ENCODE results near the gene ATG16L2. TPM values are rescaled to one million over a fixed set of nuclear protein-coding genes. Genes with fewer than 3 reads are reported as not detected.
"Not testable (repeated sequence)": the region's sequence is repeated elsewhere in the genome, so short reads cannot be mapped to it uniquely, and the experiment has no call there.

Gene ATG16L2
- total and polyA plus RNA-seq, 4 experiments from 2014 or later = 13.2 to 202 (median 109) TPM

DNA sequence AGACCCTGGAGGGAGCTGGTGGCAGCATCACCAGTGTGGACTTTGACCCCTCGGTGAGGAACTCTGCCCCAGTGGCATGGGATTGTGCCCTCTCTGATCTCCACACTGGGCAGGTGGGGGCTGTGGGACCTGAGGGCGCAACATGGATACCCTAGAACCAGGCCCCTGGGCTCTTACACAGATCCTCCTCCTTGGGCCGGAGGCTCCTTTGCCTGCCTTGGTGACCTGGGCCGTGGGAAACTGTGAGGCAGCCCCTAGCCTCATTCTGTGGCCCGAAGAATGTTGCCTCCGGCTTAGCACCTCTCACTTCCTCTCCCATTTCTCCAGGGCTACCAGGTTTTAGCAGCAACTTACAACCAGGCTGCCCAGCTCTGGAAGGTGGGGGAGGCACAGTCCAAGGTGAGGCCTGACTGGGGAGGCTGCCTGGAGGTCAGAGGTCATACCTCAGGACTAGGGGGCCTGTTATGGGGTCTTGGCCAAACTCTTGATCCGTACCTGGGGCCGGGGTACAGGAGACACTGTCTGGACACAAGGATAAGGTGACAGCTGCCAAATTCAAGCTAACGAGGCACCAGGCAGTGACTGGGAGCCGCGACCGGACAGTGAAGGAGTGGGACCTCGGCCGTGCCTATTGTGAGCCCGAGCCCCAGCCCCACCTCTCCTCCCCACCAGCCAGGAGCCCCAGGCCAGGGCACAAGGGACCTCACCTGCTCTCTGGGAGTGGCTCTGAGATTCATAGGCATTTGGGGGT, 12.2 kb downstream of the ATG16L2 start:
- no peak overlapping the region for H3K4me3 Mint-ChIP-seq
- H3K4me1 Mint-ChIP-seq = peaks cover 0 to 12% (median 4%) of the 10 kb centered on the region in 4 donors
- no peaks in the 10 kb centered on the region for H3K27me3 Mint-ChIP-seq
- POLR2A ChIA-PET (ENCODE audit: partially characterized antibody) = interaction anchor here (0.6 to 1.5 kb wide), 3 partner anchors 11 to 101 kb away, joined by 3 to 4 read pairs (median 4); partner anchors contain the start of gene ATG16L2
- intact Hi-C loops (cut with micrococcal nuclease) = no loop called here
- H3K9me3 Mint-ChIP-seq = peaks cover 0 to 2% (median 0%) of the 10 kb centered on the region in 8 donors
- H3K36me3 Mint-ChIP-seq = peaks cover 12 to 52% of the 10 kb centered on the region in 2 donors
- Histone ChIP-seq H3K4me3 (ENCODE audit: low read length in 2 of 2) (no peak overlapping the region), H3K4me1 (ENCODE audit: insufficient read depth, low read length) (peaks cover 5% of the 10 kb centered on the region), H3K9me3 (ENCODE audit: control insufficient read depth in 1 of 2, low read length in 2 of 2) (no peaks in the 10 kb centered on the region), H3K27me3 (ENCODE audit: insufficient read depth, low read length) (no peaks in the 10 kb centered on the region), H3K36me3 (ENCODE audit: insufficient read depth, low read length) (peaks cover 28% of the 10 kb centered on the region), H3K27ac (ENCODE audit: low read depth, low read length) (no peak overlapping the region)
- no peak for DNase-seq
- CTCF ChIA-PET (ENCODE audit: partially characterized antibody) = interaction anchor here (0.8 to 3.9 kb wide), 2 partner anchors 352 kb away, joined by 4 to 26 read pairs; no protein-coding TSS in a partner anchor
- peak overlapping the region in 2 of 7 donors; percentile 36 to 70 for H3K27ac Mint-ChIP-seq

DNA sequence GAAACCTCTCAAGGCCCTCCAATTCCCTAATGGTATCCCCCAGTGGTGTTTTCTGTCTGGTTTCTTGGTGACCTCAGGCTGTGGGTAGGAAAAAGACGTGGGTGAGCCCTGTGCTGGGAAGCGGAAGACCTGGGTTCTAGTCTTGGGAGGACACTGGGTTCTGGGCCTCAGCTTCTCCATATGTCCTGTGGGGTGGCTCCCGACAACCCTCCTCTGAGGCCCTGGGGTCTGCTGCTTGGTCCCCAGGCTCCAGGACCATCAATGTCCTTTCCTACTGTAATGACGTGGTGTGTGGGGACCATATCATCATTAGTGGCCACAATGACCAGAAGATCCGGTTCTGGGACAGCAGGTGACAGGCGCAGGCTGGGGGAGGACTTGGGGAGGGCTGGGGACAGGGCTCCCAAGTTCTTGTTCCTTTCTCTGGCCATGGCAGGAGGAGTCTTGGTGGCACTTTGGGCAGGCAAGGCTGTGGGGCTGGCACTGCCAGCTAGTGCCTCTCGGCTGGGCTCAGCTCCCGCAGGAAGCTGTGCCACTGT, 12.8 kb downstream of the ATG16L2 start:
- Histone ChIP-seq H3K4me3 (ENCODE audit: low read length in 2 of 2) (no peak overlapping the region), H3K4me1 (ENCODE audit: insufficient read depth, low read length) (no peaks in the 10 kb centered on the region), H3K27ac (ENCODE audit: low read depth, low read length) (no peak overlapping the region), H3K36me3 (ENCODE audit: insufficient read depth, low read length) (peaks cover 28% of the 10 kb centered on the region), H3K9me3 (ENCODE audit: control insufficient read depth in 1 of 2, low read length in 2 of 2) (no peaks in the 10 kb centered on the region), H3K27me3 (ENCODE audit: insufficient read depth, low read length) (no peaks in the 10 kb centered on the region)
- Mint-ChIP-seq H3K9me3 (peaks cover 0 to 2% (median 0%) of the 10 kb centered on the region in 8 donors), H3K27me3 (no peaks in the 10 kb centered on the region), H3K27ac (peak overlapping the region in 6 of 7 donors; percentile 25 to 78 (median 66)), H3K4me1 (peaks cover 0 to 16% (median 7%) of the 10 kb centered on the region in 4 donors), H3K4me3 (no peak overlapping the region), H3K36me3 (peaks cover 12 to 55% of the 10 kb centered on the region in 2 donors)
- POLR2A ChIA-PET (ENCODE audit: partially characterized antibody) = interaction anchor here (0.6 to 2.0 kb wide), 4 partner anchors 11 to 316 kb away, joined by 3 to 8 read pairs (median 4); partner anchors contain the start of genes ATG16L2 and FCHSD2
- no peak for DNase-seq
- intact Hi-C loops (cut with micrococcal nuclease) = no loop called here
- CTCF ChIA-PET (ENCODE audit: partially characterized antibody) = interaction anchor here (1.7 to 3.9 kb wide), 2 partner anchors 8 to 351 kb away, joined by 5 to 26 read pairs; no protein-coding TSS in a partner anchor

DNA sequence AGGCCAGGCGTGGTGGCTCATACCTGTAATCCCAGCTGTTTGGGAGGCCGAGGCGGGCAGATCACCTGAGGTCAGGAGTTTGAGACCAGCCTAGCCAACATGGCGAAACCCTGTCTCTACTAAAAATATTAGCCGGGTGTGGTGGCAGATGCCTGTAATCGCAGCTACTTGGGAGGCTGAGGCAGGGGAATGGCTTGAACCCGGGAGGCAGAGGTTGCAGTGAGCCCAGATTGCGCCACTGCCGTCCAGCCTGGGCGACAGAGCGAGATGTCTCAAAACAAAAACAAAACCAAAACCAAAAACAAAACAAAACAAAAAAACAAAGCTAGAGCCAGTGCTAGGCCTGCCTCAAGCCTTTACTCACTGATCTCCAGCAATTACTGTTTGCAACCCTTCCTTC, 13.4 kb downstream of the ATG16L2 start:
- intact Hi-C loops (cut with micrococcal nuclease); H3K27me3 Mint-ChIP-seq; H3K27me3 ChIP-seq (ENCODE audit: insufficient read depth, low read length); DNase-seq; H3K9me3 ChIP-seq (ENCODE audit: control insufficient read depth in 1 of 2, low read length in 2 of 2); H3K4me1 ChIP-seq (ENCODE audit: insufficient read depth, low read length); H3K4me3 ChIP-seq (ENCODE audit: low read length in 2 of 2); H3K9me3 Mint-ChIP-seq: not testable (repeated sequence)
- Mint-ChIP-seq H3K36me3 (peaks cover 12 to 53% of the 10 kb centered on the region in 2 donors), H3K4me1 (peaks cover 0 to 16% (median 7%) of the 10 kb centered on the region in 4 donors), H3K27ac (peak overlapping the region; percentile 38 to 89 (median 78)), H3K4me3 (peak overlapping the region in 1 of 8 donors; percentile 57)
- Histone ChIP-seq H3K27ac (ENCODE audit: low read depth, low read length) (peak overlapping the region; percentile 20), H3K36me3 (ENCODE audit: insufficient read depth, low read length) (peaks cover 28% of the 10 kb centered on the region)
- ChIA-PET POLR2A (ENCODE audit: partially characterized antibody) (interaction anchor here (0.8 to 2.0 kb wide), 4 partner anchors 11 to 315 kb away, joined by 4 to 8 read pairs (median 4); partner anchors contain the start of gene FCHSD2), CTCF (ENCODE audit: partially characterized antibody) (interaction anchor here (0.7 to 4.6 kb wide), 4 partner anchors 9 to 350 kb away, joined by 3 to 26 read pairs (median 13); no protein-coding TSS in a partner anchor)

DNA sequence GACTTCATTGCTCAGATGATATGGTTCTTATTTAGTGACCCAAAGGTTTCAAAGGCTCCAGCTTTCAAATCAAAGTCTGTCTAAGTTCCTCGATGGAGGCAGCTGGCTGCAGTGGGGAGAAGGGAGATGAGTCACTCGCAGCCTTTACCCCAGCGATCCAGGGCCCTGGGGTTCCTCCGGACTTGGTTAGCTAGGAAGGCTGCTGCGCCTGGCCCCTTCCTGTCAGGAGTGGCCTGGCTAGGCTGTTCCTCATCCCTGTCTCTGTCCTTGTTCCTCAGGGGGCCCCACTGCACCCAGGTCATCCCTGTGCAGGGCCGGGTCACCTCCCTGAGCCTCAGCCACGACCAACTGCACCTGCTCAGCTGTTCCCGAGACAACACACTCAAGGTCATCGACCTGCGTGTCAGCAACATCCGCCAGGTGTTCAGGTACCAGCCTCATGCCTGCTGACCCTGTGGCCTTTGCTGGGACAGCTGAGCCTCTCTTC, 13.9 kb downstream of the ATG16L2 start:
- Mint-ChIP-seq H3K27me3 (no peaks in the 10 kb centered on the region), H3K4me3 (peak overlapping the region in 1 of 8 donors; percentile 57), H3K27ac (peak overlapping the region; percentile 38 to 89 (median 78)), H3K9me3 (peaks cover 0 to 2% (median 0%) of the 10 kb centered on the region in 8 donors), H3K4me1 (peaks cover 0 to 16% (median 8%) of the 10 kb centered on the region in 4 donors), H3K36me3 (peaks cover 12 to 52% of the 10 kb centered on the region in 2 donors)
- Histone ChIP-seq H3K4me3 (ENCODE audit: low read length in 2 of 2) (no peak overlapping the region), H3K4me1 (ENCODE audit: insufficient read depth, low read length) (no peaks in the 10 kb centered on the region), H3K9me3 (ENCODE audit: control insufficient read depth in 1 of 2, low read length in 2 of 2) (no peaks in the 10 kb centered on the region), H3K36me3 (ENCODE audit: insufficient read depth, low read length) (peaks cover 25% of the 10 kb centered on the region), H3K27me3 (ENCODE audit: insufficient read depth, low read length) (no peaks in the 10 kb centered on the region), H3K27ac (ENCODE audit: low read depth, low read length) (peak overlapping the region; percentile 20)
- CTCF ChIA-PET (ENCODE audit: partially characterized antibody) = interaction anchor here (0.7 to 4.6 kb wide), 4 partner anchors 9 to 350 kb away, joined by 3 to 26 read pairs (median 13); no protein-coding TSS in a partner anchor
- intact Hi-C loops (cut with micrococcal nuclease) = no loop called here
- POLR2A ChIA-PET (ENCODE audit: partially characterized antibody) = interaction anchor here (0.8 to 2.0 kb wide), 3 partner anchors 10 to 315 kb away, joined by 4 to 8 read pairs (median 4); partner anchors contain the start of gene FCHSD2
- no peak for DNase-seq

DNA sequence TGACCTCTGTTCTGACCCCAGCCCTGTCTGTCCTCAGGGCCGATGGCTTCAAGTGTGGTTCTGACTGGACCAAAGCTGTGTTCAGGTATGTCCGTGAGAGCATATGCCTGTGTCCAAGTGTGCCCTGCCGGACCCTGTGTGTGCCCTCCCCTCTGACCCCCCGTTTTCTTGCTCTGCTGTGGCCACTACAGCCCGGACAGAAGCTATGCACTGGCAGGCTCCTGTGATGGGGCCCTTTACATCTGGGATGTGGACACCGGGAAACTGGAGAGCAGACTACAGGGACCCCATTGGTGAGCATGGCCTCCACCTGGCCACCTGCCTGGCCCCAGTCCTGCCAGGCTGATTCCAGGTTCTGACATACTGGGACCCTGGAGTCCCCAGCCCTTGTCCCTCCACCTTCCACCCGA, 14.5 kb downstream of the ATG16L2 start:
- Histone ChIP-seq H3K4me1 (ENCODE audit: insufficient read depth, low read length) (no peaks in the 10 kb centered on the region), H3K27me3 (ENCODE audit: insufficient read depth, low read length) (no peaks in the 10 kb centered on the region), H3K9me3 (ENCODE audit: control insufficient read depth in 1 of 2, low read length in 2 of 2) (no peaks in the 10 kb centered on the region), H3K4me3 (ENCODE audit: low read length in 2 of 2) (no peak overlapping the region), H3K27ac (ENCODE audit: low read depth, low read length) (no peak overlapping the region), H3K36me3 (ENCODE audit: insufficient read depth, low read length) (peaks cover 20% of the 10 kb centered on the region)
- POLR2A ChIA-PET (ENCODE audit: partially characterized antibody) = interaction anchor here (1.4 to 5.8 kb wide), 3 partner anchors 10 to 314 kb away, joined by 4 to 24 read pairs (median 8); partner anchors contain the start of genes ATG16L2 and FCHSD2
- Mint-ChIP-seq H3K27ac (peak overlapping the region in 3 of 7 donors; percentile 53 to 70 (median 65)), H3K4me1 (peaks cover 0 to 16% (median 8%) of the 10 kb centered on the region in 4 donors), H3K4me3 (no peak overlapping the region), H3K36me3 (peaks cover 12 to 50% of the 10 kb centered on the region in 2 donors), H3K9me3 (peaks cover 0 to 2% (median 0%) of the 10 kb centered on the region in 8 donors), H3K27me3 (no peaks in the 10 kb centered on the region)
- intact Hi-C loops (cut with micrococcal nuclease) = no loop called here
- DNase-seq = no peak
- CTCF ChIA-PET (ENCODE audit: partially characterized antibody) = interaction anchor here (1.7 to 4.6 kb wide), 3 partner anchors 10 to 349 kb away, joined by 5 to 26 read pairs (median 21); no protein-coding TSS in a partner anchor

DNA sequence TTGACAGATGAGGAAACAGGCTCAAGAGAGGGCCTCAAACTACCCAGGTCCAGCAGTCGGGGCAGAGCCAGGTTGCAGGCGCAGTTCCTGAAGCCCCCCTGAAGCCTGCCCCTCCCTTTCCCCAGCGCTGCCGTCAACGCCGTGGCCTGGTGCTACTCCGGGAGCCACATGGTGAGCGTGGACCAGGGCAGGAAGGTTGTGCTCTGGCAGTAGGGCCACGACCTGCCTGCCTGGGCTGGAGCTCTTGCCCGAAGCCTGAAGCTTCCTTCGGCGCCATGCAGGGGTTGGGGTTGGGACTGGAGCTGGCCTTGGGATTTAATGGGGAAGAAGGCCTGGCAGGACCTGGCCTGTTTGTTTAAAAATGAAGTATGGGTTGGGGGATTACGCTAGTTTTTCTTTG, 15.0 kb downstream of the ATG16L2 start:
- Histone ChIP-seq H3K27me3 (ENCODE audit: insufficient read depth, low read length) (no peaks in the 10 kb centered on the region), H3K4me1 (ENCODE audit: insufficient read depth, low read length) (no peaks in the 10 kb centered on the region), H3K27ac (ENCODE audit: low read depth, low read length) (no peak overlapping the region), H3K36me3 (ENCODE audit: insufficient read depth, low read length) (peaks cover 17% of the 10 kb centered on the region), H3K4me3 (ENCODE audit: low read length in 2 of 2) (no peak overlapping the region), H3K9me3 (ENCODE audit: control insufficient read depth in 1 of 2, low read length in 2 of 2) (no peaks in the 10 kb centered on the region)
- intact Hi-C loops (cut with micrococcal nuclease) = no loop called here
- peak overlapping the region in 6 of 7 donors; percentile 17 to 80 (median 60) for H3K27ac Mint-ChIP-seq
- no peaks in the 10 kb centered on the region for H3K27me3 Mint-ChIP-seq
- DNase-seq = no peak
- ChIA-PET POLR2A (ENCODE audit: partially characterized antibody) (interaction anchor here (5.8 kb wide), 1 partner anchor 13 kb away, joined by 24 read pairs; the partner anchor contains the start of gene ATG16L2), CTCF (ENCODE audit: partially characterized antibody) (interaction anchor here (0.6 to 4.6 kb wide), 4 partner anchors 14 to 349 kb away, joined by 3 to 26 read pairs (median 12); no protein-coding TSS in a partner anchor)
- peaks cover 0 to 2% (median 0%) of the 10 kb centered on the region in 8 donors for H3K9me3 Mint-ChIP-seq
- peaks cover 0 to 16% (median 8%) of the 10 kb centered on the region in 4 donors for H3K4me1 Mint-ChIP-seq
- H3K36me3 Mint-ChIP-seq = peaks cover 12 to 45% of the 10 kb centered on the region in 2 donors
- no peak overlapping the region for H3K4me3 Mint-ChIP-seq

All from CD4-positive, alpha-beta memory T cell (primary cell).